Mesenchymal stem cell (in vitro differentiated cells and primary cell): Measurements from ENCODE around the gene FAM222B.

ENCODE experiments used
- DNase-seq: peaks from one replicate; pipeline ENCODE4 v3.0.0-alpha.2; 2013
- H2AFZ ChIP-seq: one replicate; pipeline ENCODE4 v1.6.1; 2013; ENCODE audit warnings: low read depth, mild to moderate bottlenecking, control low read depth, inconsistent platforms, low read length, moderate library complexity
- H2AK5ac ChIP-seq: 2 replicates; pipeline ENCODE4 v1.6.1; 2013; ENCODE audit warnings: low read length, moderate library complexity, mild to moderate bottlenecking, inconsistent platforms; ENCODE audit not compliant: severe bottlenecking
- H2BK120ac ChIP-seq: one replicate; pipeline ENCODE4 v1.6.1; 2013; ENCODE audit warnings: low read depth, mild to moderate bottlenecking, inconsistent platforms, low read length, moderate library complexity
- H2BK12ac ChIP-seq, 2 experiments: one replicate each; pipeline ENCODE4 v1.6.1; 2013; ENCODE audit warnings: inconsistent platforms in 2 of 2, low read length in 2 of 2, mild to moderate bottlenecking in 2 of 2, moderate library complexity in 2 of 2, control low read depth in 1 of 2
- H2BK15ac ChIP-seq: one replicate; pipeline ENCODE4 v1.6.1; 2013; ENCODE audit warnings: mild to moderate bottlenecking, low read depth, inconsistent platforms; ENCODE audit not compliant: poor library complexity, severe bottlenecking
- H2BK5ac ChIP-seq: 2 replicates; pipeline ENCODE4 v1.6.1; 2013; ENCODE audit warnings: low read depth, mild to moderate bottlenecking, low read length, control low read depth, inconsistent platforms; ENCODE audit not compliant: poor library complexity, severe bottlenecking
- H3K14ac ChIP-seq, 2 experiments: one replicate each; pipeline ENCODE4 v1.6.1; 2013; ENCODE audit warnings: inconsistent platforms in 2 of 2, low read length in 2 of 2, control low read depth in 1 of 2, mild to moderate bottlenecking in 1 of 2, moderate library complexity in 1 of 2
- H3K18ac ChIP-seq, 2 experiments: one replicate each; pipeline ENCODE4 v1.6.1; 2013; ENCODE audit warnings: inconsistent platforms in 2 of 2, low read length in 2 of 2, control low read depth in 1 of 2, low read depth in 1 of 2, mild to moderate bottlenecking in 1 of 2
- H3K23ac ChIP-seq, 2 experiments: one replicate each; pipeline ENCODE4 v1.6.1; 2013; ENCODE audit warnings: inconsistent platforms in 2 of 2, low read length in 2 of 2, mild to moderate bottlenecking in 2 of 2, moderate library complexity in 2 of 2, control low read depth in 1 of 2
- H3K27ac ChIP-seq: 2 replicates; pipeline ENCODE4 v1.5.1; 2013; ENCODE audit warnings: mild to moderate bottlenecking, moderate library complexity, low read length, control low read depth, inconsistent platforms; ENCODE audit not compliant: poor library complexity, severe bottlenecking
- H3K27me3 ChIP-seq, 2 experiments: 2 replicates each; pipeline versions ENCODE4 v1.6.1 to v1.7.0; 2013; ENCODE audit warnings: low read length in 2 of 2, mild to moderate bottlenecking in 2 of 2, moderate library complexity in 2 of 2, control low read depth in 1 of 2, inconsistent platforms in 1 of 2; ENCODE audit not compliant: control insufficient read depth in 1 of 2, insufficient read depth in 1 of 2
- H3K36me3 ChIP-seq, 2 experiments: 2 replicates each; pipeline versions ENCODE4 v1.6.1 to v1.7.0; 2013; ENCODE audit warnings: low read length in 2 of 2, control low read depth in 1 of 2, inconsistent platforms in 1 of 2, low read depth in 1 of 2, mild to moderate bottlenecking in 1 of 2; ENCODE audit not compliant: insufficient read depth in 2 of 2, control insufficient read depth in 1 of 2
- H3K4ac ChIP-seq, 2 experiments: one replicate each; pipeline ENCODE4 v1.6.1; 2013; ENCODE audit warnings: inconsistent platforms in 2 of 2, low read length in 2 of 2, mild to moderate bottlenecking in 2 of 2, moderate library complexity in 2 of 2, control low read depth in 1 of 2, low read depth in 1 of 2
- H3K4me1 ChIP-seq: 2 replicates; pipeline ENCODE4 v1.6.1; 2013; ENCODE audit warnings: low read depth, low read length, control low read depth; ENCODE audit not compliant: control insufficient read depth, insufficient read depth
- H3K4me2 ChIP-seq: 2 replicates; pipeline ENCODE4 v1.6.1; 2013; ENCODE audit warnings: low read length, mild to moderate bottlenecking, inconsistent platforms; ENCODE audit not compliant: poor library complexity, severe bottlenecking
- H3K4me3 ChIP-seq, 2 experiments: 2 replicates each; pipeline versions ENCODE4 v1.5.1 to v1.7.0; 2013; ENCODE audit warnings: low read length in 2 of 2, mild to moderate bottlenecking in 2 of 2, control low read depth in 1 of 2, low read depth in 1 of 2; ENCODE audit not compliant: insufficient read depth in 1 of 2
- H3K79me1 ChIP-seq: replicated peaks from 2 replicates; pipeline ENCODE4 v1.6.1; 2013; ENCODE audit warnings: mild to moderate bottlenecking, control low read depth, low read length, inconsistent platforms; ENCODE audit not compliant: poor library complexity, severe bottlenecking
- H3K9ac ChIP-seq: 2 replicates; pipeline ENCODE4 v1.7.0; 2013; ENCODE audit warnings: mild to moderate bottlenecking, low read length, moderate library complexity
- H3K9me3 ChIP-seq: 2 replicates; pipeline ENCODE4 v1.7.0; 2013; ENCODE audit warnings: mild to moderate bottlenecking, low read length; ENCODE audit not compliant: control insufficient read depth
- H4K8ac ChIP-seq: one replicate; pipeline ENCODE4 v1.6.1; 2013; ENCODE audit warnings: inconsistent platforms, mild to moderate bottlenecking, low read length, moderate library complexity
- H4K91ac ChIP-seq: one replicate; pipeline ENCODE4 v1.6.1; 2013; ENCODE audit warnings: mild to moderate bottlenecking, low read length, inconsistent platforms
- WGBS: methylation state at CpG from one replicate; pipeline ENCODE4 v1.1.7; 2013; ENCODE audit warnings: mixed read lengths; 5-methylcytosine and 5-hydroxymethylcytosine counted together

Gene FAM222B

GRCh38 chr17:28875848-28876550 is 33.4 kb upstream of the FAM222B start:
- peaks cover 25 to 31% of the 10 kb centered on the region in 2 experiments for H3K36me3 ChIP-seq
- H2BK5ac ChIP-seq = no peak overlapping the region
- H3K79me1 ChIP-seq = no peaks in the 10 kb centered on the region
- no peak overlapping the region for H2BK120ac ChIP-seq
- H3K27me3 ChIP-seq = no peaks in the 10 kb centered on the region
- H3K18ac ChIP-seq = no peak overlapping the region
- H3K4me3 ChIP-seq = no peak overlapping the region
- no peaks in the 10 kb centered on the region for H3K9me3 ChIP-seq
- no peak overlapping the region for H4K91ac ChIP-seq
- H3K4me2 ChIP-seq = no peak overlapping the region
- H3K14ac ChIP-seq = no peak overlapping the region
- H4K8ac ChIP-seq = no peak overlapping the region
- no peak overlapping the region for H2BK12ac ChIP-seq
- DNase-seq = no peak
- no peak overlapping the region for H3K4ac ChIP-seq
- peaks cover 2% of the 10 kb centered on the region for H3K4me1 ChIP-seq
- H2AK5ac ChIP-seq = no peak overlapping the region
- WGBS = 100% methylated on average over 1 of the region's 1 CpG
- H2BK15ac ChIP-seq = no peak overlapping the region
- H2AFZ ChIP-seq = no peak overlapping the region
- H3K9ac ChIP-seq = no peak overlapping the region
- no peak overlapping the region for H3K23ac ChIP-seq
- H3K27ac ChIP-seq = no peak overlapping the region

DNA sequence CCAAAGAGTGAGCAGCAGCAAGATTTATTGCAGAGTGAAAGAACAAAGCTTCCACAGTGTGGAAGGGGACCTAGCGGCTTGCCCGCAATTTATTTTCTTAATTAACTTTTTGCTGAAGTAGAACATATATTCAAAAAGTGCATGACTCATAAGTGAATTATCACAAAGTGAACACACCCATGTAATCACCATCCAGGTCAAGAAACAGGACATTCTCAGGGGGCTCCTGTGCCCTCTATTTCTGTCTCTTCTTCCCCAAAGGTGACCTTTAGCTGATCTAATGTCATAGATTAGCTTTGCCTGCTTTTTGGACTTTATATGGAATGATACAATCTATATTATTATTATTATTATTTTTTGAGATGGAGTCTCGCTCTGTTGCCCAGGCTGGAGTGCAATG is 32.2 kb upstream of the FAM222B start:
- no peak overlapping the region for H3K4me2 ChIP-seq
- H3K9ac ChIP-seq = no peak overlapping the region
- H2AFZ ChIP-seq = no peak overlapping the region
- no peaks in the 10 kb centered on the region for H3K79me1 ChIP-seq
- H2BK15ac ChIP-seq = no peak overlapping the region
- no peak overlapping the region for H2AK5ac ChIP-seq
- peaks cover 12 to 19% of the 10 kb centered on the region in 2 experiments for H3K36me3 ChIP-seq
- no peak overlapping the region for H3K23ac ChIP-seq
- H2BK120ac ChIP-seq = no peak overlapping the region
- no peaks in the 10 kb centered on the region for H3K9me3 ChIP-seq
- H3K18ac ChIP-seq = no peak overlapping the region
- peaks cover 2% of the 10 kb centered on the region for H3K4me1 ChIP-seq
- no peak overlapping the region for H4K8ac ChIP-seq
- H3K14ac ChIP-seq = no peak overlapping the region
- no peak for DNase-seq
- no peak overlapping the region for H3K4me3 ChIP-seq
- 100% methylated on average over 1 of the region's 3 CpGs for WGBS
- no peaks in the 10 kb centered on the region for H3K27me3 ChIP-seq
- H3K4ac ChIP-seq = no peak overlapping the region
- no peak overlapping the region for H2BK12ac ChIP-seq
- no peak overlapping the region for H4K91ac ChIP-seq
- no peak overlapping the region for H3K27ac ChIP-seq
- H2BK5ac ChIP-seq = no peak overlapping the region

- no peak overlapping the region for H3K23ac ChIP-seq
- DNase-seq = no peak
- 93% methylated on average over 2 of the region's 7 CpGs for WGBS
Measured at GRCh38 chr17:28873839-28874238, 31.2 kb upstream of the FAM222B start.

DNA sequence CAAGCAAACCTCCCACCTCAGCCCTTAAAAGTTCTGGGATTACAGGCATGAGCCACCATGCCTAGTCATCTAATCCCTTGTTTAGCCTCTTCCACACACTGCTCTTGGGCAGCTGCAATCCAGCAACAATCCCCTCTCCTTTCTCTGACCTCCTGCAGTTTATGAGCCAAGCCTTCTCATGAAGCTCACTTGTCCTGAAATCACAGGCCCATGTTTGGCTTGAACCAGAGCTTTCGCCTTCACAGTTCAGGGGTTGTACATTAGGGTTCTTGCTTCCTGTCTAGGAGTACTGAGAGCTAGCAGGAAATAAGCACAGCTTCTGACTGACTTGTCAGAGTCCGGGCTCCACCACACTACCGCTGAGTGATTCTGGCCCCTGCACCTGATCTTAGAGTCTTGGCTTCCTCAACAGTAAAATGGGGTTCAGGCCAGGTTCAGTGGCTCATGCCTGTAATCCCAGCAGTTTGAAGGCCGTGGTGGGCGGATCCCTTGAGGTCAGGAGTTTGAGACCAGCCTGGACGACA is 28.5 kb upstream of the FAM222B start:
- Histone ChIP-seq H3K4me3 (no peak overlapping the region), H4K8ac (peak overlapping the region; percentile 46), H3K23ac (no peak overlapping the region), H2BK15ac (no peak overlapping the region), H3K9me3 (no peaks in the 10 kb centered on the region), H2AFZ (no peak overlapping the region), H2BK120ac (no peak overlapping the region), H3K14ac (no peak overlapping the region), H3K27me3 (no peaks in the 10 kb centered on the region), H3K4me2 (no peak overlapping the region), H3K4me1 (no peaks in the 10 kb centered on the region), H3K18ac (no peak overlapping the region), H2AK5ac (no peak overlapping the region), H3K9ac (no peak overlapping the region), H4K91ac (no peak overlapping the region), H2BK5ac (no peak overlapping the region), H2BK12ac (no peak overlapping the region), H3K27ac (no peak overlapping the region), H3K4ac (no peak overlapping the region), H3K79me1 (no peaks in the 10 kb centered on the region), H3K36me3 (no peaks in the 10 kb centered on the region)
- 93% methylated on average over 6 of the region's 6 CpGs for WGBS
- DNase-seq = no peak

More at GRCh38 chr17:28873839-28874238, 31.2 kb upstream of the FAM222B start:
- H3K14ac ChIP-seq = no peak overlapping the region
- H2AK5ac ChIP-seq = no peak overlapping the region
- no peak overlapping the region for H4K8ac ChIP-seq
- H3K4me3 ChIP-seq = no peak overlapping the region
- H4K91ac ChIP-seq = no peak overlapping the region
- H2BK15ac ChIP-seq = no peak overlapping the region
- no peaks in the 10 kb centered on the region for H3K79me1 ChIP-seq
- H3K18ac ChIP-seq = no peak overlapping the region
- H3K36me3 ChIP-seq = peaks cover 3 to 9% of the 10 kb centered on the region in 2 experiments
- no peaks in the 10 kb centered on the region for H3K9me3 ChIP-seq
- H3K27me3 ChIP-seq = no peaks in the 10 kb centered on the region
- no peak overlapping the region for H3K4ac ChIP-seq
- H3K4me2 ChIP-seq = no peak overlapping the region
- no peak overlapping the region for H2BK12ac ChIP-seq
- no peak overlapping the region for H2BK120ac ChIP-seq
- H3K4me1 ChIP-seq = no peaks in the 10 kb centered on the region
- H3K9ac ChIP-seq = no peak overlapping the region
- no peak overlapping the region for H2AFZ ChIP-seq
- no peak overlapping the region for H3K27ac ChIP-seq
- H2BK5ac ChIP-seq = no peak overlapping the region
